Activated CD8-positive, alpha-beta memory T cell treated with anti-CD3 and anti-CD28 coated beads, Interleukin-2, amount 10 ng/mL, durations not matched to agents 7 days and 5 days (primary cell): ENCODE data around the gene MPPE1. TPM values are rescaled to one million over a fixed set of nuclear protein-coding genes. Genes with fewer than 3 reads are reported as not detected.

Experiments used
- ATAC-seq: fragments of 150-1000 bp; cut with Tn5 transposase; one replicate; pipeline ENCODE4 v1.10.0; 2021; ENCODE audit warnings: moderate library complexity
- CTCF ChIA-PET: fragments of 350-600 bp; sonication (Branson Sonifier 250); formaldehyde crosslinking; loops from one replicate; lab custom pipeline; 2021; ENCODE audit warnings: antibody characterized with exemption; lab: Charles Lee
- DNase-seq: peaks from one replicate; pipeline ENCODE4 v3.0.0-alpha.2; 2020
- H3K27ac Mint-ChIP-seq: one replicate; pipeline ENCODE4 v1.8.0; 2021; ENCODE audit warnings: mild to moderate bottlenecking, mixed read lengths
- H3K27me3 Mint-ChIP-seq: one replicate; pipeline ENCODE4 v1.8.0; 2021; ENCODE audit warnings: mixed read lengths
- H3K36me3 Mint-ChIP-seq: one replicate; pipeline ENCODE4 v1.8.0; 2021; ENCODE audit warnings: mild to moderate bottlenecking, mixed read lengths
- H3K4me1 Mint-ChIP-seq: one replicate; pipeline ENCODE4 v1.8.0; 2021; ENCODE audit warnings: mixed read lengths
- H3K4me3 Mint-ChIP-seq: one replicate; pipeline ENCODE4 v1.8.0; 2021; ENCODE audit warnings: mild to moderate bottlenecking, moderate library complexity, mixed read lengths
- H3K9me3 Mint-ChIP-seq: one replicate; pipeline ENCODE4 v1.8.0; 2022; ENCODE audit warnings: low read depth, mixed read lengths
- total RNA-seq, 2 experiments: library from RNA; stranded (reverse); gene quantifications; one replicate each; pipeline ENCODE4 v1.2.3, GENCODE V29; 2021

MPPE1 gene
- total RNA-seq, 2 experiments from 2014 or later = 42.9 to 64.9 TPM

GRCh38 chr18:11834772-11835171 lies 73.3 kb downstream of the MPPE1 start:
- H3K9me3 Mint-ChIP-seq = no peaks in the 10 kb centered on the region
- CTCF ChIA-PET = interaction anchor here (0.5 to 1.6 kb wide), 2 partner anchors 14 to 1048 kb away, joined by 3 to 4 read pairs; no protein-coding TSS in a partner anchor
- no peaks in the 10 kb centered on the region for H3K36me3 Mint-ChIP-seq
- H3K4me3 Mint-ChIP-seq = no peak overlapping the region
- ATAC-seq (no peak), DNase-seq (no peak)
- H3K27ac Mint-ChIP-seq = no peak overlapping the region
- H3K4me1 Mint-ChIP-seq = no peaks in the 10 kb centered on the region
- peaks cover 3% of the 10 kb centered on the region for H3K27me3 Mint-ChIP-seq

Other genes with a start within 250 kb of the MPPE1 start
- under 1 TPM in 1 of 2 experiments, not detected in 1; 0.52 TPM for gene GNAL, start 219.1 kb downstream of the MPPE1 start, total RNA-seq
- 10 to 100 TPM; 23.4 to 27.1 TPM for gene CHMP1B, start 56.9 kb downstream of the MPPE1 start, total RNA-seq
- 10 to 100 TPM; 14.1 to 19.1 TPM for gene IMPA2, start 73.2 kb upstream of the MPPE1 start, total RNA-seq
- not detected for gene ANKRD62, start 185.5 kb upstream of the MPPE1 start, total RNA-seq